HL-60 (cell line): ENCODE results near the gene CLEC18A.
"Not testable (repeated sequence)": the region's sequence is repeated elsewhere in the genome, so short reads cannot be mapped to it uniquely, and the experiment has no call there.

Source experiments
- DNase-seq, 2 experiments: peaks; one replicate each; pipeline ENCODE4 v3.0.0-alpha.2; 2010 to 2020; ENCODE audit warnings: low read depth in 1 of 2, low spot score in 1 of 2
- H3K27ac ChIP-seq: fragments of 250-450 bp; sonication (Bioruptor Pico); replicated peaks from 2 replicates; pipeline ENCODE4 v1.5.1; 2020; ENCODE audit warnings: mild to moderate bottlenecking, moderate library complexity
- H3K27me3 ChIP-seq: fragments of 250-450 bp; sonication (Bioruptor Pico); 2 replicates; pipeline ENCODE4 v1.5.1; 2021; ENCODE audit warnings: mild to moderate bottlenecking, moderate library complexity; ENCODE audit not compliant: insufficient read depth, poor library complexity, severe bottlenecking
- H3K4me3 ChIP-seq: replicated peaks from 2 replicates; pipeline ENCODE4 v1.5.1; 2011; ENCODE audit warnings: mild to moderate bottlenecking, control low read depth, low read length; ENCODE audit not compliant: insufficient read depth
- GABPA ChIP-seq: IDR thresholded peaks from 2 replicates; pipeline ENCODE4 v1.6.1; 2012; ENCODE audit warnings: low read depth
- POLR2AphosphoS5 ChIP-seq: IDR thresholded peaks from 2 replicates; pipeline ENCODE4 v1.6.1; 2012; ENCODE audit warnings: low read depth
- SPI1 ChIP-seq: IDR thresholded peaks from 2 replicates; pipeline ENCODE4 v1.6.1; 2012; ENCODE audit warnings: low read depth, mild to moderate bottlenecking, borderline replicate concordance
- TF ChIP-seq, protein P1 (sequence below): IDR thresholded peaks from one replicate; pipeline ENCODE4 v1.5.1; 2011; ENCODE audit warnings: low read length, control low read depth, inconsistent platforms; ENCODE audit not compliant: insufficient read depth
- TF ChIP-seq, protein P2 (sequence below): IDR thresholded peaks from 2 replicates; pipeline ENCODE4 v1.6.1; 2012; ENCODE audit warnings: low read depth; ENCODE audit not compliant: insufficient replicate concordance

Gene CLEC18A

DNA sequence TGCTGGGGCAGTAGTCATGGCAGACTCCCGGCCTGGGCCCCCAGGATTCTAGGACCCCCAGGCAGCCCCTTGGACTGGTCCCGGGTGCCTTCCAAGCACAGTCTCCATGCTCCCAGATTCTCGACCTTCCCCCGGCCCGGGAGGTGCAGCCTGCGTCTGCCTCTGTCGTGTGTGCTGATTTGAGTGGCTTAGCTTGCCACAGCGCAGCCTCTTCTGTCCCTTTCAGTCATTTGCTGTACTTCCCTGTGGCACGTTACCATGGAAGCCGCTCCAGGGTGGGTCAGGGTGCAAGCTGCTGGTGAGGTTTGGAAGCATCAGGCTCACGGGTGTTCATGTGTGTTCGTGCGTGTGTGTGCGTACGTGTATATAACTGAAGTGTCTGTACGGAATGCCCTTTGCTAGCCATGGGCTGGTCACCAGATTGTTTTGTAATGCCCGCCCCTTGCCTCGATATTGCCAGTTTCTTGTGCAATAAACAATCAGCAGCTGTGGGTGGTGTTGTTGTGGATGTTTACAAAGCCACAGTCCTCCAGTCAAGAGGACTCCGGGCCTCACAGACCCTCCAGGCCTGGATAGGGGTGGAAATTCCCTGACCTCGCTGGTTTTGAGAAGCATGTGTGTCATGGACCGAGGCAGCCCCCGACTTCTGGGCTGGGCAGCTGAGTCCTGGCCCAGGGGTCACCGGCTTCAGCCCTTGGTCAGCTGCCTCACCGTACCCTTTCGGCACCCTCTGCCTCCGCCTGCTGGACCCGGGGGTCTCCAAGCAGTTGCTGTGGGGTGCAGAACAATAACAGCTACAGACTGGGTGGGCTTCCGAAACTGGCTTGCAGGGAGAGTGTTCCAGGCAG, 9.7 kb upstream of the CLEC18A start:
- H3K27ac ChIP-seq: no peak overlapping the region
- H3K27me3 ChIP-seq: no peaks in the 10 kb centered on the region
- TF ChIP-seq, protein P1, sequence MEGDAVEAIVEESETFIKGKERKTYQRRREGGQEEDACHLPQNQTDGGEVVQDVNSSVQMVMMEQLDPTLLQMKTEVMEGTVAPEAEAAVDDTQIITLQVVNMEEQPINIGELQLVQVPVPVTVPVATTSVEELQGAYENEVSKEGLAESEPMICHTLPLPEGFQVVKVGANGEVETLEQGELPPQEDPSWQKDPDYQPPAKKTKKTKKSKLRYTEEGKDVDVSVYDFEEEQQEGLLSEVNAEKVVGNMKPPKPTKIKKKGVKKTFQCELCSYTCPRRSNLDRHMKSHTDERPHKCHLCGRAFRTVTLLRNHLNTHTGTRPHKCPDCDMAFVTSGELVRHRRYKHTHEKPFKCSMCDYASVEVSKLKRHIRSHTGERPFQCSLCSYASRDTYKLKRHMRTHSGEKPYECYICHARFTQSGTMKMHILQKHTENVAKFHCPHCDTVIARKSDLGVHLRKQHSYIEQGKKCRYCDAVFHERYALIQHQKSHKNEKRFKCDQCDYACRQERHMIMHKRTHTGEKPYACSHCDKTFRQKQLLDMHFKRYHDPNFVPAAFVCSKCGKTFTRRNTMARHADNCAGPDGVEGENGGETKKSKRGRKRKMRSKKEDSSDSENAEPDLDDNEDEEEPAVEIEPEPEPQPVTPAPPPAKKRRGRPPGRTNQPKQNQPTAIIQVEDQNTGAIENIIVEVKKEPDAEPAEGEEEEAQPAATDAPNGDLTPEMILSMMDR: no peak
- TF ChIP-seq, protein P2, sequence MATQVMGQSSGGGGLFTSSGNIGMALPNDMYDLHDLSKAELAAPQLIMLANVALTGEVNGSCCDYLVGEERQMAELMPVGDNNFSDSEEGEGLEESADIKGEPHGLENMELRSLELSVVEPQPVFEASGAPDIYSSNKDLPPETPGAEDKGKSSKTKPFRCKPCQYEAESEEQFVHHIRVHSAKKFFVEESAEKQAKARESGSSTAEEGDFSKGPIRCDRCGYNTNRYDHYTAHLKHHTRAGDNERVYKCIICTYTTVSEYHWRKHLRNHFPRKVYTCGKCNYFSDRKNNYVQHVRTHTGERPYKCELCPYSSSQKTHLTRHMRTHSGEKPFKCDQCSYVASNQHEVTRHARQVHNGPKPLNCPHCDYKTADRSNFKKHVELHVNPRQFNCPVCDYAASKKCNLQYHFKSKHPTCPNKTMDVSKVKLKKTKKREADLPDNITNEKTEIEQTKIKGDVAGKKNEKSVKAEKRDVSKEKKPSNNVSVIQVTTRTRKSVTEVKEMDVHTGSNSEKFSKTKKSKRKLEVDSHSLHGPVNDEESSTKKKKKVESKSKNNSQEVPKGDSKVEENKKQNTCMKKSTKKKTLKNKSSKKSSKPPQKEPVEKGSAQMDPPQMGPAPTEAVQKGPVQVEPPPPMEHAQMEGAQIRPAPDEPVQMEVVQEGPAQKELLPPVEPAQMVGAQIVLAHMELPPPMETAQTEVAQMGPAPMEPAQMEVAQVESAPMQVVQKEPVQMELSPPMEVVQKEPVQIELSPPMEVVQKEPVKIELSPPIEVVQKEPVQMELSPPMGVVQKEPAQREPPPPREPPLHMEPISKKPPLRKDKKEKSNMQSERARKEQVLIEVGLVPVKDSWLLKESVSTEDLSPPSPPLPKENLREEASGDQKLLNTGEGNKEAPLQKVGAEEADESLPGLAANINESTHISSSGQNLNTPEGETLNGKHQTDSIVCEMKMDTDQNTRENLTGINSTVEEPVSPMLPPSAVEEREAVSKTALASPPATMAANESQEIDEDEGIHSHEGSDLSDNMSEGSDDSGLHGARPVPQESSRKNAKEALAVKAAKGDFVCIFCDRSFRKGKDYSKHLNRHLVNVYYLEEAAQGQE: no peak
- no peak for TF ChIP-seq POLR2AphosphoS5
- TF ChIP-seq GABPA: no peak
- DNase-seq: no peak
- no peak overlapping the region for H3K4me3 ChIP-seq

- Histone ChIP-seq H3K4me3 (no peak overlapping the region), H3K27ac (no peak overlapping the region), H3K27me3 (no peaks in the 10 kb centered on the region)
- no peak for DNase-seq
- TF ChIP-seq GABPA: no peak
- TF ChIP-seq SPI1: no peak
Measured at GRCh38 chr16:69942099-69942491, 9.0 kb upstream of the CLEC18A start.

GRCh38 chr16:69942627-69943170, 8.4 kb upstream of the CLEC18A start:
- H3K4me3 ChIP-seq: no peak overlapping the region
- no peak for DNase-seq
- TF ChIP-seq GABPA: no peak
- TF ChIP-seq SPI1: no peak
- TF ChIP-seq POLR2AphosphoS5: no peak
- TF ChIP-seq, protein P2: no peak
- TF ChIP-seq, protein P1: no peak
- H3K27ac ChIP-seq: no peak overlapping the region
- no peaks in the 10 kb centered on the region for H3K27me3 ChIP-seq

GRCh38 chr16:69943241-69944036, 7.7 kb upstream of the CLEC18A start:
- H3K27me3 ChIP-seq, H3K4me3 ChIP-seq, H3K27ac ChIP-seq, DNase-seq: not testable (repeated sequence)

DNA sequence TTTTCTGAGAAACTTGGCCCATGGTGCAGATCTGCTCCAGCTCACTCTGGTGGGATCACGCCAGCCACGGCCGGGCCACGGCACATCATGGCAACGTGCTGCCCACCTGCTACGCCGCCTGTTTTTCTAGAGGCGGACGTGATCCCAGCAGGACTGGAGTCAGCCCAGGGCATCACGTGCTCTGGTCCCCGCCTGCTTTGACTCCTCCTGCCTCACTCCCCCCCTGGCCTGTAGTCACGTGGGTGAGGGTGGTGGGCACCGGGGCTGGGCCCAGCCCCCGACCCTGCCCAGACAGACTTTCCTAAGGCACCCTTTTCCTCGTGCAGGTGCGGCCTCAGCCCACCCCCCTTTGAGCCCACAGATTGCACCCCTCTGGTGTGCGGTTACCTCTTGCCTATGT, 723 bp upstream of the CLEC18A start:
- DNase-seq, H3K27ac ChIP-seq, H3K27me3 ChIP-seq, H3K4me3 ChIP-seq: not testable (repeated sequence)

DNA sequence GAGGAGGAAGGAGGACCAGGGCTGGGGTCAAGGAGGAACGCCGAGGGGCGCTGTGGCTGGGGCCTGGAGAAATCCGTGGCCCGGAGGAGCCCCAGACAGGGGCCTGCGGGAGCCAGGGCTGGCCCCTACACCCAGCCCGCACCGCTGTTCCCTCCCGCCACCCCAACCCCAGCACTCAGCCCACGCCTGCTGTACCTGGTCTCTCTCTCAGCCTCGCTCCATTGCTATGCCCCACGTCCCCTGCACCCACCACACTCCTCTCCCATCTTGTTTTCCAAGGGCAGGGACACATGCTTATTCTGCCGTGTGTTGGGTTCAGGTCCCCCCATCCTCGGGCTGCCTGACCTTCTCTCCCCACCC, 518 bp downstream of the CLEC18A start:
- not testable (repeated sequence) for H3K27ac ChIP-seq, H3K27me3 ChIP-seq, DNase-seq, H3K4me3 ChIP-seq

DNA sequence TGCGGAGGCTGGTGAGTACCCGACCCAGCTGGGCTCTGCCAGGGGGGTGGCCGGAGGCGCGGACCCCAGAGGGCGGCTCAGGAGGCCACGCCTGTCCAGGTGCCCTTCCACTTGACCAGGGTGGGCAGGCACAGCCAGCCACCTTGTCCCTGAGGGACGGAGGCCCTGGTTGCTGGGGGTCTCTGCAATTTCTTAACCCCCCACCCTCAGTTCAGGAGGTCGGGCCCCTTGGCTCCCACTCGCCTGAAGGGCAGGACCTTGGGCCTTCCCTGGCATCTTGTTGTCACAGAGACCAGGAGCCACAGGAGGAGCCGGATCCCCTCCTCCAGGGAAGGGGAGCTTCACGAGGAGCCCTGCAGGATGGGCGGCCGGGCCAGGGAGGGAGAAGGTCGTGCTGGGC, 982 bp downstream of the CLEC18A start:
- not testable (repeated sequence) for H3K4me3 ChIP-seq, H3K27ac ChIP-seq, DNase-seq, H3K27me3 ChIP-seq
